GM19438 (cell line): ENCODE measurements around the gene HECTD4.

Experiments used
- ATAC-seq: cut with Tn5 transposase; IDR thresholded peaks from one replicate; pipeline ENCODE4 v1.9.1; 2021; ENCODE audit warnings: low read depth; ENCODE audit not compliant: unreplicated experiment

The HECTD4 gene

DNA sequence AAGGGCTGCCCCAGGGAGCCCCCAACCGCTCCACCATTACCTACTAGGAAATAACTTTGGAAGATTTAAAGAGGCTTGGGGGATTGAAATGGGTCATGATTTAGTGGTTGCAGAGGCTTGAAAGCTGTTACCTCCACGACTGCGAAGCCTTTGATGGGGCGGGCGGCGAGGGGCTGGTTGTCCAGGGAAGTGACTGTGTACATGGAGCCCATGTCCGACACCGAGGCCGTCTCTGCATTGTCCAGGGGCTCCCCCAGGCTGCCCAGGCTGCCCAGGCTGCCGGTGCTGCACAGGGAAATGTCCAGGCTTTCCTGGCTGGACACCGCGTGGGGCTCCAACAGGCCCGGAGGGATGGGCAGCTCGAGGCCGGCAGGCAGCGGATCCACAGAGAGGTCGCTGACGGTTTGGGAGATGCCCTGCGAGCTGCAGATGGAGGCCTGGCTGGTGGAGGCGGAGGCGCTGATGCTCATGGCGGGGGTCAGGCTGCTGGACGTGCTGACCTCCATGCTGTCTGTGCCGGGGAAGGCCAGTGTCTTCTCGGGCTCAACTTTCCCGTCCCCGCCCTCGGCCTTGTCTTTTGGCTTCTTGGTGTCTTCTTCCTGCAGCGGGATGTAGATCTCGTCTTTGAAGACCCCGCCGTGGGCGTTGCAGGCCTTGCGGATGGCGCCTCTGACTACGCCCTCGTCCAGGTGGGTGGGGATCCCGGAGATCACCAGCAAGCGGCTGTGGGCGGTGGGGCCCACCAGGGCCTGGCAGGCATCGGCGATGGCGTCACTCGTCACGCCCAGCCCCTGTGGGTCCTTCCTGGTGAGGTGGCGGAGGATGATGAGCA is 198.0 kb downstream of the HECTD4 start:
- ATAC-seq = no peak

DNA sequence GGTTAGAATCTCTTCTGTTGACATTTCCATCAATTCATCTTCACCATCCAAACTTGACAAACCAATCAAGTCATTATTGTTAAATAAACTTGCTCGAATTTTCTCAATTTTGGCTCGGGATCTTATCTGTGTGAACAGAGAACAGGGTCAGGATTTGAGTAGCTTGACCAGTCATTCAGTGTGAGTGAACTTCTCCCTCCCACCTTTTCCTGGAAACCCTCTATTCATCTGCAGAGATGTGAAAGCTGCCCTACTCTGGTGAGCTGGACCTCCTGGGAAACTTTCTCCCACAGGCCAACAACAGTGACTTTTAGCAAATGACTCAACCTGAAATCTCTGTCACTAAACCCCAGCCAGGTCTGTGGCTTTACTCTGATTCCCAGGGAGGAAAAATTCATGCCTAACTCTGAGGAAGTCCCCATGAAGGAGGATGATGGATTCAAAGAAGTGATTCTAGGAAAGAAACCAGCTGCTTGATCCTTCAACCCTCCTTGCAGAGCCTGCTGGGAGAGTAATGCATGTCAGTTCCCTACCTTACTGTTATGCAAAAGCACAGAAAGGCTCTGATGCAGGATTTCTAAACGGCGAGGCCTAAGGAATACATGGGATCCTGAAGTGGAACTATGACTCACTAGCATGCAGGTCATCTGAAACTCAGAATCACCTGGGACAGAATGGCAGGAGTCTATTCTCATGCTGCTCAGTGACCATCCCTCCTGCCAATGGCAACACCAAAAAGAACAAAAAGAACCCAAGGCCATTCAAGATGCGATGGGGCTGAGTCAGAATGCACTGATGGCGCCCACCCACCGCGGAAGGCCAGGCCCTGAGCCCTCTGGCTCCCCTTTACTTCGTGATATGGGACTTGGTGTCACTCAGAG is 198.8 kb downstream of the HECTD4 start:
- no peak for ATAC-seq

DNA sequence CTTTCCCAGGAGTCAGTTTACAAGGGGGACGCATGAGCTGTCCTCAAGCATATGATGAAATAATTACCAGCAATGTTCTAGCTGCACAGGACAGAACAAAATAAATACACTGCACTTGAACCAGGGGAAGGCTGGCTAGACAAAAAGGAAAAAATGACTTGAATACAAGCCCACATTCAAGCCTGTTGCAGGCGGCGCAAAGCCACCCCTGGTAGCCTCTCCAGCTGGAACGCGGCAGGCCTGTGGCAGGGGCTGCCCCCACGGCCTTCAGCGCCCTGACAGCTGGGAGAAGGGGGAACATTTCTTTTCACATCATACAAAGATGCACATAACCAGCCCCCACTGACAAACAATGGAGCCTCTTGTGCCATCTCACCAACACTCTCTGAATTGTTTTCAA is 199.7 kb downstream of the HECTD4 start:
- ATAC-seq = no peak

- ATAC-seq = no peak
Observed at GRCh38 chr12:112180422-112180821, 201.8 kb downstream of the HECTD4 start.

DNA sequence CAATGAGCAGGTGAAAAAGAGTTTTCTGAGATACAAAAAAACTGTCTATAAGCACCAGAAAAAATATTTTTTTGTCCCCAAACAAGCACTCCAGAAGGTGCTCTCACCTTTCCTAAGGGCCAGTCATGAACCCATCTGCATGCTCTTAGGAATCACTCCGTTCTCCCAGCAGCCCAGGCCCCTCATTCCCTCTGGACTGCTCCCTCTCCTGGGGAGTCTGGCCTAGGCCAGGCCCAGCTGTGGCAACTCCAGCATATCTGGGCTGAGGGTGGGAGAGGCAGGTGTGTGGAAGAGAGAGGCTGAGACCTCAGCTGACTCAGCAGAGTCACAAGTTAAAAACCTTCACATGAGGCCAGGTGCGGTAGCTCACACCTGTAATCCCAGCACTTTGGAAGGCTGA is 202.3 kb downstream of the HECTD4 start:
- ATAC-seq = no peak

DNA sequence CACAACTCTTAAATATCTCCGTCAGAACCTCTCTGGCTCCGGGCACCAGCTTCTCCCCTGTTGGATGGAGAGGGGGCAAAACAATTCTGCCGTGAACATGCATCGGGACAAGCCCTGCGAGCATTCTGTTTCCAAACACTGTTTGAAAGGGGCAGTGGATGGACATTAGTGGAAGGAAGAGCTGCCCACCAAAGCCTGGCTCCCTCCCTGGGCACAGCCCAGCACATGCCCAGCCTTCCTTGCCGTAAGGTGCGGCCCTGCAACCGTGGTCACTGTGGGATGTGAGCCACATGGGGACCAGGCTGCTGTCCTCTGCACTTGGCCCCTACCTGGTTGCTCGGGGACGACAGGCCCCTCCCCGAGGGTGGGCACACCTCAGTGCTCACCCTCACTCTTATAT is 202.9 kb downstream of the HECTD4 start:
- ATAC-seq = no peak

- no peak for ATAC-seq
Observed at GRCh38 chr12:112178796-112179195, 203.4 kb downstream of the HECTD4 start.

DNA sequence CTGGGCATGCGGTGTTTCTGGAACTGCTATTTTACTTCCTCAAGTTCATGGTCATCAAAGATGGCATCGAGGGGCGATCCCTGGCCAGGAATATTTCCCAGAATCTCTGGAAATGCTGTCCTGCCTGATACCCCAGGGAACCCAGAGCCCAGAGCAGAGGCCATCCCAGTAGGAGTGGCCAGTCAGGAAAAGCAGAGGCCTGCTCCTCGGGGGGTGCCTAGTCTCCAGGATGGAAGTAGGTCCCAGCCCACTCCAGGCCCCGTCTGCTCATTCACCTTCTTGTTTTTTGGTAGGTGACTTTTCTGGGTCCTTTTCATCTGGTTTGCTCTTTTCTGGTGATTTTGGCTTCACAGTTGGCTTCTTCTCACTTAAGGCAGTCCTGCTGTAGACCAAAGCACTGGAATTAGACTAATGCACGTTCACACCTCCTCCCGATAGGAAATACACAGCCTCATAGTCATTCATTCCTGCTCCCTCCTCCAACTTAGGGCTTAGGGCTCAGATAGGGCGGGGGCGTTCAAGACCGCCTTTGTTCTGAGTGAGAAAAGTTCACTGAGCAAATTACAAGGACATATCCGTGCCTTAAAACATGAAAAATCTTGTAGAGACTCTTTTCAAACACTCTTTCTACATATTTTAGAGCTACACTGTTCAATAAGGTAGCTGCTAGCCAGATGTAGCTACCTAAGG is 205.8 kb downstream of the HECTD4 start:
- ATAC-seq = no peak

GRCh38 chr12:112175361-112176155 is 206.7 kb downstream of the HECTD4 start:
- ATAC-seq = no peak

DNA sequence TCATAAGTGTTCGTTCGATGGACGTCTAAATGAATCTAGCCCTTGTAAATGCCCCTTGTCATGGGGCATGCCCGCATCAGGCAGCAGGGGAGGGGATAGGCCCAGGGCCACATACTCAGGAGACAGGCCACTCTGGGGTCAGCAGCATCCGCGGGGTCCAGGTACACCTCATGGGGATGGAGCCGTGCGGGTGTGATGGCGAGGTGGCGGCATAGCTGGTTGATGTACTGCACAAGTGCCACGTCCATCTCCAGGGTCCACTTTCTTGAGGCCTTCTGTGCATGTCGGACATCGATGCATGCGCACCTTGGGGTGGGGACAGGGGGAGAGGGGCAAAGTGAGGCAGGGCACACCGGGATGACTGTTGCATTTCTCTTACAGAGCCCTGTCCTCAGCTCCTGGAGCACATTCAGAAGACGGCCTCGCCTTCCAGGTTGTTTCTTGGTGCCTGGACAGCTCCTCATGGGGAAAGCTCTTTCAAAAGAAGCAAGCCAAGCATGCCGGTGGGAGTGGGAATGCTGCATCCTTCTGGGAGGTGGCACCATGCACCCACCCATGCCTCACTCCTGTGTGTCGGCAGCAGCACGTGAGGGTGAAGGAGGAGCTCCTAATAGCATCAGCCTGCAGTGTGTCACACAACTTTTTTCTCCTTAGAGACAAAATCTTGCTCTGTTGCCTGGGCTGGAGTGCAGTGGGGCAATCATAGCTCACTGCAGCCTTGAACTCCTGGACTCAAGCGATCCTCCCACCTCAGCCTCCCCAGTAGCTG is 209.5 kb downstream of the HECTD4 start:
- ATAC-seq = no peak

GRCh38 chr12:112170971-112171596 is 211.1 kb downstream of the HECTD4 start:
- ATAC-seq = no peak

DNA sequence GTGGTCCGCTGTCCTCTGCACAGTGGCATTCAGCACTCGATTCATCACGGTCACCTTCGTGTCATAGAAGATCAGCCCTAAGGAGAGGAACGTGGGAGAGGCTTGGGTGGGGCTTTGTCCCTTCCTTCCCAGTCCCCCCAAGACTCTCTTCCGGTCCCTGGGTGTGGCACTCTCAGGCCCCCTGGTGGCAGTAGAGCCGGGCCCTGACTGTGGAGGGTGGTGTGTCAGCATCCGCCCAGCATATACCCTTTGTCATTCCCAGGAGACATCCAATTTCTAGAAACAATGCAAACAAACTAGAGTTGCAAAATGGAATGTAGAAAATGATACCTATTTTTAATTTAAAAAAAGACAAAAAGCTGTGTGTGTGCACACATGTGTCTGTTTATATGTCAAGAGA is 211.9 kb downstream of the HECTD4 start:
- ATAC-seq = no peak

DNA sequence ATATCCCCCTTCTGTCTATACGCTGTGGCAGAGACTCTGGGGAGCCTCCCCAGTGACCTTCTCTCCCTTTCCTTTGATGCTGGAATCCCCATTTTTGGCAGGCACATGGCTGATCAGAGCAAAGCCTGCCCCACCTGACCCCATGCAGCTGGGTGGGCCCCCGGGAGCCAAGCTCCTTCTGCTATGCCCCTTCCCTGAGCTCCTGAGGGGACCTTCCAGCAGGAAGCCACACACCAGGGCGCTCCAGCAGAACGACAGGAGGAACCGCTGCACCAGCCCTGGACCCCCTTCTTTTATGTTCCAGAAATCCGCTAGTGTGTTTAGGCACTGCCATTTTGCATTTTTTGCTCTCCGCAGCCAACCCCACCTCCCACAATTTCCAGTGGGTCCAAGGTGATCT is 212.3 kb downstream of the HECTD4 start:
- ATAC-seq = no peak

- ATAC-seq = no peak
Observed at GRCh38 chr12:112169161-112169872, 212.9 kb downstream of the HECTD4 start.

GRCh38 chr12:112168561-112168971 is 213.7 kb downstream of the HECTD4 start:
- no peak for ATAC-seq

DNA sequence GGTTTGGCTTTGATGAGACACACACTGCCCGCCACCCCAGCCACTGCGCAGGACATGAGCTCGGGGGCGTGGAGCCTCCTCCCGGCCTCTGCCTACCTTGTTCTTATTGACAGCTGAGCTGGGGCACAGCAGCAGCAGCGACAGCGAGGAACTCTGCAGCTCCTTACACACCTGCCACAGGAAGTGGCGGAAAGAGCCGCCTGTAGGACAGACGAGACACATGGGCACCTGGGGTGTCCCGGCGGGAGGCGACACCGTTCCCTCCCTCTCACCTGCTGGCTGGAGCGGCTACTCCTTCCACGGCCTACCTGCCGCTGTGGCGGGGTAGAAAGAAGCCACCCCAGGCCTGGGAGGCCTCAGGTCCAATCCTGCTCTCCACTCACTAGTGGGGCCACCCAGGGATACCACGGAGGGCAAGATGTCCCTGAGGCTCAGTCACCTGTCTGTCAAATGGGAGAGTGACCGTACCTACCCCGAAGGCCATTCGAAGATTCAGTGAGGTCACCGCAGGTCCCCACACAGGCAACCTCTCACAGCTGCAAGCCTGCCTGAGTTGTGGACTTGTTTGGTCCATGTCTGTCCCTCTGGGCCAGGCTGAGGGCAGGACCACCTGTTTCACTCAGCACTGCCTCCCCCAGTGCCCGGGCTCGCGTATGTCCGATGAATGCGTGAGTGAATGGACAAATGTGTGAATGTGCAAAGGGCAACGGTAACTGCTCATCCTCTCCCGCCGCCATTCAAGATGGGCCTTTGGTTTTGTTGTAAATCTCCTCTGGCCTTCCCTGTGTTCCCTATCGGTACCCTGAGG is 214.3 kb downstream of the HECTD4 start:
- no peak for ATAC-seq

DNA sequence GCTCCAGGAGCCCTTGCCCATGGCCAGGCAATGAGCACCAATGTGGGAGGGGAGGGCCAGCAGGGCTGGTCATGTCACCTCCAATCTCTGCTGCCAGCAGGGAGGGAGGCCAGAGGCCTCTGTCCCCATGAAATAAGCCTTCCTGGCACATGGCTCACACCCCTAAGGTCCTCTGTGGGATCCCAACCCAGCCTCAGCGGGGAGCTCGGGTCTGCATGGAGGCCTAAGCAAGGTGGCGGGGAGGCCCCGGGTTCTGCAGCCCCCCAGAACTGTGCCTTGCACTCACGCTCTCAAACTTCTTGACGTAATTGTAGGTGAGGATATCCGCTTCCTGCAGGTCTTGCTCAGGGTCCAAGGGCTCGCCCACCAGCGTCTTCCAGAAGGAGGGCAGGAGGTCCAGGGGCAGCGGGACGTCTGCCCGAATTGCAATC is 215.2 kb downstream of the HECTD4 start:
- ATAC-seq = no peak
